Activated T-cell treated with anti-CD3 and anti-CD28 coated beads, Interleukin-2, amount 50 U/mL, for 4 hours (primary cell): ENCODE data around the gene AMMECR1. TPM values are rescaled to one million over a fixed set of nuclear protein-coding genes. Genes with fewer than 3 reads are reported as not detected.

Source experiments
- ATAC-seq, 2 donors: fragments of 200-7000 bp; cut with Tn5 transposase; one replicate each; pipeline ENCODE4 v1.10.0; 2021
- DNase-seq: peaks from one replicate; pipeline ENCODE4 v3.0.0-alpha.2; 2020
- H3K27me3 Mint-ChIP-seq: one replicate; pipeline ENCODE4 v1.8.0; 2021; ENCODE audit warnings: low read depth, mixed read lengths
- H3K36me3 Mint-ChIP-seq: one replicate; pipeline ENCODE4 v1.8.0; 2022; ENCODE audit warnings: mixed read lengths; ENCODE audit not compliant: insufficient read depth
- H3K4me1 Mint-ChIP-seq: one replicate; pipeline ENCODE4 v1.8.0; 2021; ENCODE audit warnings: low read depth, mixed read lengths
- H3K4me3 Mint-ChIP-seq: one replicate; pipeline ENCODE4 v1.8.0; 2021; ENCODE audit warnings: mild to moderate bottlenecking, moderate library complexity, mixed read lengths
- H3K9me3 Mint-ChIP-seq: one replicate; pipeline ENCODE4 v1.8.0; 2021; ENCODE audit warnings: mixed read lengths
- total RNA-seq, 3 donors: library from RNA; stranded (reverse); gene quantifications; one replicate each; pipeline ENCODE4 v1.2.1, GENCODE V29; 2021

AMMECR1 gene
- total RNA-seq, 3 donors from 2014 or later = 12.6 to 13.4 (median 13.2) TPM

- H3K9me3 Mint-ChIP-seq = no peaks in the 10 kb centered on the region
- H3K36me3 Mint-ChIP-seq = no peaks in the 10 kb centered on the region
- DNase-seq (no peak), ATAC-seq (no peak)
- H3K4me3 Mint-ChIP-seq = no peak overlapping the region
- H3K4me1 Mint-ChIP-seq = peaks cover 4% of the 10 kb centered on the region
- no peaks in the 10 kb centered on the region for H3K27me3 Mint-ChIP-seq
Measured at GRCh38 chrX:110321081-110321480, 3.2 kb upstream of the AMMECR1 start.

- H3K4me3 Mint-ChIP-seq = no peak overlapping the region
- H3K27me3 Mint-ChIP-seq = no peaks in the 10 kb centered on the region
- H3K36me3 Mint-ChIP-seq = no peaks in the 10 kb centered on the region
- peaks cover 5% of the 10 kb centered on the region for H3K4me1 Mint-ChIP-seq
- DNase-seq = no peak
- no peaks in the 10 kb centered on the region for H3K9me3 Mint-ChIP-seq
- ATAC-seq = no peak
Measured at GRCh38 chrX:110320381-110320987, 2.6 kb upstream of the AMMECR1 start.

- ATAC-seq = no peak
- DNase-seq = no peak
- peak overlapping the region; percentile 92 for H3K4me3 Mint-ChIP-seq
Measured at GRCh38 chrX:110318664-110318968, 731 bp upstream of the AMMECR1 start.

GRCh38 chrX:110317061-110317819 is 645 bp downstream of the AMMECR1 start:
- no peaks in the 10 kb centered on the region for H3K36me3 Mint-ChIP-seq
- peaks cover 30% of the 10 kb centered on the region for H3K4me1 Mint-ChIP-seq
- H3K9me3 Mint-ChIP-seq = no peaks in the 10 kb centered on the region
- H3K27me3 Mint-ChIP-seq = no peaks in the 10 kb centered on the region
- DNase-seq = peak; percentile 9
- ATAC-seq = peak; percentile 26 to 31
- H3K4me3 Mint-ChIP-seq = peak overlapping the region; percentile 92

More at GRCh38 chrX:110318664-110318968, 731 bp upstream of the AMMECR1 start:
- Mint-ChIP-seq H3K4me1 (peaks cover 21% of the 10 kb centered on the region), H3K9me3 (no peaks in the 10 kb centered on the region), H3K27me3 (no peaks in the 10 kb centered on the region), H3K36me3 (no peaks in the 10 kb centered on the region)

GRCh38 chrX:110316351-110317060 is 1.4 kb downstream of the AMMECR1 start:
- Mint-ChIP-seq H3K9me3 (no peaks in the 10 kb centered on the region), H3K4me1 (peaks cover 37% of the 10 kb centered on the region), H3K4me3 (peak overlapping the region; percentile 92), H3K36me3 (no peaks in the 10 kb centered on the region), H3K27me3 (no peaks in the 10 kb centered on the region)
- no peak for DNase-seq
- no peak for ATAC-seq

- Mint-ChIP-seq H3K27me3 (no peaks in the 10 kb centered on the region), H3K9me3 (no peaks in the 10 kb centered on the region), H3K36me3 (no peaks in the 10 kb centered on the region), H3K4me3 (peak overlapping the region; percentile 92), H3K4me1 (peaks cover 47% of the 10 kb centered on the region)
- DNase-seq (no peak), ATAC-seq (no peak)
Measured at GRCh38 chrX:110315551-110315950, 2.3 kb downstream of the AMMECR1 start.

- Mint-ChIP-seq H3K36me3 (no peaks in the 10 kb centered on the region), H3K4me3 (no peak overlapping the region), H3K9me3 (no peaks in the 10 kb centered on the region), H3K4me1 (peaks cover 64% of the 10 kb centered on the region), H3K27me3 (no peaks in the 10 kb centered on the region)
- DNase-seq = no peak
- ATAC-seq = peak in 1 of 2 donors; percentile 30
Measured at GRCh38 chrX:110311437-110312230, 6.3 kb downstream of the AMMECR1 start.

GRCh38 chrX:110310896-110311295 is 7.0 kb downstream of the AMMECR1 start:
- no peak overlapping the region for H3K4me3 Mint-ChIP-seq

GRCh38 chrX:110310000-110310790 is 7.7 kb downstream of the AMMECR1 start:
- H3K9me3 Mint-ChIP-seq = no peaks in the 10 kb centered on the region
- H3K36me3 Mint-ChIP-seq = no peaks in the 10 kb centered on the region
- no peak overlapping the region for H3K4me3 Mint-ChIP-seq
- ATAC-seq = no peak
- no peaks in the 10 kb centered on the region for H3K27me3 Mint-ChIP-seq
- DNase-seq = no peak
- peaks cover 59% of the 10 kb centered on the region for H3K4me1 Mint-ChIP-seq

More at GRCh38 chrX:110310896-110311295, 7.0 kb downstream of the AMMECR1 start:
- DNase-seq = peak; percentile 7
- peaks cover 62% of the 10 kb centered on the region for H3K4me1 Mint-ChIP-seq
- H3K9me3 Mint-ChIP-seq = no peaks in the 10 kb centered on the region
- H3K36me3 Mint-ChIP-seq = no peaks in the 10 kb centered on the region
- no peaks in the 10 kb centered on the region for H3K27me3 Mint-ChIP-seq
- peak; percentile 87 to 93 for ATAC-seq

GRCh38 chrX:110308220-110308619 is 9.7 kb downstream of the AMMECR1 start:
- H3K4me1 Mint-ChIP-seq = peaks cover 52% of the 10 kb centered on the region
- no peaks in the 10 kb centered on the region for H3K36me3 Mint-ChIP-seq
- no peaks in the 10 kb centered on the region for H3K27me3 Mint-ChIP-seq
- H3K9me3 Mint-ChIP-seq = no peaks in the 10 kb centered on the region
- H3K4me3 Mint-ChIP-seq = no peak overlapping the region
- ATAC-seq = no peak
- DNase-seq = no peak

GRCh38 chrX:110304884-110305283 is 13.0 kb downstream of the AMMECR1 start:
- DNase-seq (no peak), ATAC-seq (peak; percentile 77)
- Mint-ChIP-seq H3K4me3 (no peak overlapping the region), H3K27me3 (no peaks in the 10 kb centered on the region), H3K4me1 (peaks cover 28% of the 10 kb centered on the region), H3K9me3 (no peaks in the 10 kb centered on the region), H3K36me3 (peaks cover 3% of the 10 kb centered on the region)

GRCh38 chrX:110304371-110304770 is 13.5 kb downstream of the AMMECR1 start:
- Mint-ChIP-seq H3K4me3 (no peak overlapping the region), H3K4me1 (peaks cover 27% of the 10 kb centered on the region), H3K36me3 (peaks cover 3% of the 10 kb centered on the region), H3K9me3 (no peaks in the 10 kb centered on the region), H3K27me3 (no peaks in the 10 kb centered on the region)
- DNase-seq = no peak
- ATAC-seq = peak in 1 of 2 donors; percentile 30

- peaks cover 5% of the 10 kb centered on the region for H3K36me3 Mint-ChIP-seq
- ATAC-seq = no peak
- no peaks in the 10 kb centered on the region for H3K27me3 Mint-ChIP-seq
- peaks cover 23% of the 10 kb centered on the region for H3K4me1 Mint-ChIP-seq
- H3K4me3 Mint-ChIP-seq = no peak overlapping the region
- no peak for DNase-seq
- no peaks in the 10 kb centered on the region for H3K9me3 Mint-ChIP-seq
Measured at GRCh38 chrX:110302975-110303374, 14.9 kb downstream of the AMMECR1 start.
